NCI-H1694 (cell line): ENCODE data around the gene DGCR6L.
"Not testable (repeated sequence)": the region's sequence is repeated elsewhere in the genome, so short reads cannot be mapped to it uniquely, and the experiment has no call there.

Source experiments
- DNase-seq: peaks from one replicate; lab custom pipeline; 2025; lab: John Stamatoyannopoulos, UW

Gene DGCR6L

DNA sequence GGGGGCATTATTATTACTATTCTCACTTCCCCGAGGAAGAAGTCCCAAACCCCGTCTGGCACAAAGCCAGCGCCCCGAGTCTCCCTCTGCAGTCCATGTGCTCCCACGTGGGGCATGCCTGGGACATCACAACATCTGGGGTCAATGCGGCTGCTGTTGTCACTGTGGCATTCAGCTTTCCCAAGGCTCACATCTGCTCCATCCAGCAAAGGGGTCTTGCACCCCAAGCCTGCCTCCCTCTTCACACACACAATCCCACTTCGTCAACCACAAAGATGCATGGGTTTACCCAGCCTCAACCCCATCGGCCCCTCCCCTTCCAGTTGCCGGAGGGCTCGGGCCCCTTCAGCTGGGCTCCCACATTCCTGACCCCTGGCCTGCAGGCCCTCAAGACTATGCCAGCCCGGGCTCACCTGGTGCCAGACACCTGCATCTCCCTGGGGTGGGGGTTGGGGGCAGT lies 28.2 kb downstream of the DGCR6L start:
- no peak for DNase-seq

DNA sequence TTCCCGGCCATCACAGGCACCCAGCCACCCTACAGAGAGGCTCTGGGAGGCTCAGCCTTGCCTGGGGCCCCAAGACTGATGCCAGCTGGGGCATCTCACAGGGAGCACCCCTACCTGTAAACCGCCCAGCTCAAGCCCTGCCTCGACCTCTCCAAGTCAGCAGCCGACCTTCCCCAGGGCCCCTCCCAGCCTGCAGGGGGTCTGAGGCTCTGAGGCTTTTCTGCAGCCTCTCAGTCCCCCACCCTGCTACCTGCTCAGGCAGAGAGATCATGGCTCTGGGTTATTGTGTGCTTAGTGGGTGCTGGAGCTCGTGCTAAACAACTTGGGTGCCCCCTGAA lies 28.6 kb downstream of the DGCR6L start:
- DNase-seq = no peak

GRCh38 chr22:20290578-20291248 lies 29.1 kb downstream of the DGCR6L start:
- DNase-seq = no peak

- DNase-seq = no peak
Observed at GRCh38 chr22:20290045-20290392, 29.8 kb downstream of the DGCR6L start.

GRCh38 chr22:20289182-20290044 lies 30.4 kb downstream of the DGCR6L start:
- not testable (repeated sequence) for DNase-seq

GRCh38 chr22:20286784-20287423 lies 33.0 kb downstream of the DGCR6L start:
- not testable (repeated sequence) for DNase-seq

- DNase-seq = not testable (repeated sequence)
Observed at GRCh38 chr22:20286312-20286660, 33.6 kb downstream of the DGCR6L start.

DNA sequence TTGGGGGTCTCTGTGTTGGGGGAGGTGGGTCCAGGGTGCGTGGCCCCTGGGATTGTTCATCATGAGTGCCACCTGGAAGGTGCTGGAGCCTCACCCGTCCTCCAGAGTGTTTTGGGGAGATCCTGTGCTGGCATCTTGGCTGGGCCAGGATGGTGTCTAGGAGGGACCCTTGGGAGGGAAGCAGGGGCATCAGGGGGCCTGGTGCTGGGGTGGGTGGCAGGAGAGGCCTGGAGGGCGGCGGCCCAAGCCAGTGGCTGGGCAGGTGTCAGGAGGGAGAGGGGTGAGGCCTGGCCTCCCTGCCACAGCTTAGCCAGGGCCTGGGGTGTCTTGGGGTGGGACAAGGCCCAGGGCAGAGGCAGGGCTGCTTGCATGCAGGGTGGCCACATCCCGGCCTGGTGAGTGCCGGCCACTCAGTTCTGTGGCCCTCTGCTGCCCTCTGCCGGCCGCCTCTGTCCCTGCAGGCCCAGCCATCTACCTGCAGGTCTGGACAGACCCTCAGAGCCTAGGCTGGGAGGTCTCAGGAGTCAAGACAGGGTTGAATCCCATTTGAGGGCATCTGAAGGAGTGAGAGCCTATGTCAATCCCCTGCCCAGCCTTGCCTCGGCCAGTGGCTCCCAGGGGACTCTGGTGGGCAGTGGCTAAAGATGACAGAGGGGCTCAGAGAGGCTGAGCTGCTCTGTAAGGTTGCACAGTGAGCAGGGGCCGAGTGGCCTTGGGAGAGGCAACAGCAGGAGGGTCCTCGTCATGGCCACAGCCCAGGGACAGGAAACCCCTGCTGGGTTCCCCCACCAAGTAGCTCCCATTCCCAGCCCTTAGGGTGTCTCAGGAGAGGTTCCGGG lies 34.2 kb downstream of the DGCR6L start:
- peak; percentile 32 for DNase-seq

- no peak for DNase-seq
Observed at GRCh38 chr22:20284471-20285086, 35.3 kb downstream of the DGCR6L start.

- DNase-seq = no peak
Observed at GRCh38 chr22:20283674-20284066, 36.2 kb downstream of the DGCR6L start.

DNA sequence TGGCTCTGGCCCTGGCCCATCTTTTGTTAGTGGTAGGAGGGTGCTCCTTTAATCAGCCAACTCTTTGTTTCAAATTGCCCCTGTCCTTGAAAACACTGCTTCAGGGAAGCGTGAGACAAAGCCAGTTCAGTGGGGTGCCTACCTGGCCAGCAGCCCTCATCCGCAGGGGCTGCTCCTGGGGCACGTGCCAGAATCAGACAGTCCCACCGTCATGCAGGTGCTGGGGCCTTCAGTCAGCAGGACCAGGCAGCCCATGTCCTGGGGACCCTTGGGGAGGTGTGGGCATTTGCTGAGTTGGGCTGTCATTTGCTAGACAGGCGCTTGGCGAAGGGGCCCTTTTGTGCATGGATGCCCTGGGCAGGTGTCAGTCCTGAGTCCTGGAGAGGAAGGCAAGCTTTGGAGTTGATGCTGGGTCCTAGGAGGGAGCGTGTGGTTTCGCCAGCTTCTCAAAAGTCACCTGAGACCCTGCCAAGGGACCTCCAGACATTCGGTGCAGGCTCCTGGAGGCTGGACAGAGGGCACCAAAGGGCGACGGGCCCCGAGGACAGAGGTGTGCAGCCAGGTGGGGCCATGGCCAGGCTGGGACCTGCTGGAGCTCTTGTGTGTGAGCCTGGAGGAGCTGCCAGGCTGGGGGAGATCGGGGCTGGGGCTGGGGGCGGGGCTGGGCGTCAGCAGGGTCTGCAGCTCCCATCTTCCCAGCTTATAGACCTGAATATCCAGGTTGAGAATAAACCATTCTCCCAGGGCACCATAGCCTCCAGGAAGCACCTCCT lies 36.8 kb downstream of the DGCR6L start:
- DNase-seq = no peak

DNA sequence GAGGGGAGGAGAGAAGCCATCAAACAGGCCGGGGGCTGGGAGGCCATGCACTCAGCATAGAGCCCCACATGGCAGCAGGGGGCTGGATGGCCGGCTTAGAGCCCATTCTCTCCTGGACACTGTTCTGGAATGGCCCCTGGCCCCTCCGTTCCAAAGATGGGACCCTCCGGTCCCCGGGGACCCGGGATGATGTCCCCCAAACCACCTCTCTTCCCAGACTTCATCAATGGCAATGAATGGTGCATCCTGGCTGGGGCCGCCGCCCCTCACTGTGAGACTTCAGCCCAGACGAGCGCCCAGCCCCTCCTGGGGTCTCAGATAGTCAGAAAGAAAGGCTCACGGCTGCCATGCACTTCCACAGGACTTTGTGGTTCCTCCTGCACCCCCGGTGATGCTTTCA lies 38.0 kb downstream of the DGCR6L start:
- DNase-seq = no peak

GRCh38 chr22:20281473-20281872 lies 38.4 kb downstream of the DGCR6L start:
- not testable (repeated sequence) for DNase-seq

GRCh38 chr22:20280866-20281265 lies 39.0 kb downstream of the DGCR6L start:
- no peak for DNase-seq

GRCh38 chr22:20280163-20280562 lies 39.7 kb downstream of the DGCR6L start:
- not testable (repeated sequence) for DNase-seq

DNA sequence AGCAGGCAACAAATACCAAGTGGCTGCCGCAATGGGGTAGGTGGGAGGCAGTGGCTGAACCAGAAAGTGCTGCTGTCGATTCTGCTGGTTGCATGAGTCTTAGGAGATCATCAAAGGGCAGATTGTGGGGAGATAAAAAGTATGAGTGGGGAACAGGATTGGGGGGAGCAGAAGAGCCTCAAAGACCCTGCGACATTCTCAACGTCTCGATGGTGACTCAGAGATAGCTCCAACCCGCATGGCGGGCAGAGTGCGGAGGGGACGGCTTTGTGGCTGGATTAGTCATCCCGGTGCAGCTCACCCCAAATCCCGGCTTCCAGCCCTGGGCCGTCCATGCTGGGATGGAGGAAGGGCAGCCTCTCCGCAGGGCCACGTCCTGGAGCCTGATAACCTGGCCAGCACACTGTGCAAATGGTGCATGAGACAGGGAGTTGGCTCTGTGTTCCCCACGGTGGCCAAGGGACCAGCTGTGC lies 40.2 kb downstream of the DGCR6L start:
- DNase-seq = no peak

- not testable (repeated sequence) for DNase-seq
Observed at GRCh38 chr22:20278726-20279490, 41.0 kb downstream of the DGCR6L start.

DNA sequence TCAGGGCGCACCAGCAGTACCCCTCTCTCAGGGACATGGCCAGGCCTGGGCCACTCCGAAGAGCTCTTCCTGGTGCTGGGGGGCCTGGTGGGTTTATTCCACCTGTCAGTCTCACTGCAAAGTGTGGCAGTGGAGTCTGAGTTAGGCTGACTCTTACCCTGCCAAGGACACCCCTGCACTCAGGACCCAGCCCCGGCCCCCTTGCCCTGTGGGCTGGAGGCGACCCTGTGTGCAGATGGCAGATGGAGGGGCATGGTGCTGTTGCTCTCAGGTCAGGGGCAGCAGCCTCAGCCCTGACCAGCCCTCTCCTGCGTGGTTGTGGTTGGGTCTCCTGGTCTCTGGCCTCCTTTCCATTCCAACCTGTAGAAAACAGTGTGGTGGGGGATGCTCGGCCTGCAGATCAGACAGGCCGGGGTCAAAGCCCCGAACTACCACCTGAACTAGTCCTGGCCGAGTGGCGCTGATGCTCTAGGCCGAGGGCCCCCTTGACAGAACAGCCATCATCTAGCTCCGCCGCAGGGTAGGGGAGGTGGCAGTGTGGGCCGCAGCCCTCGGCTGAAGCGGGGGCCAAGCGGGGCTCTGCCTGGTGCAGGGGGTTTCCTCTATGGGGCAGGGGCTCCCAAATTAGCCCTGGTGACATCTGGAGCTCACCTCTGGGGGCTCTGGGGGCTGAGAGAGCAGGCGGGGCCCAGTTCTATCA lies 41.8 kb downstream of the DGCR6L start:
- DNase-seq = not testable (repeated sequence)

DNA sequence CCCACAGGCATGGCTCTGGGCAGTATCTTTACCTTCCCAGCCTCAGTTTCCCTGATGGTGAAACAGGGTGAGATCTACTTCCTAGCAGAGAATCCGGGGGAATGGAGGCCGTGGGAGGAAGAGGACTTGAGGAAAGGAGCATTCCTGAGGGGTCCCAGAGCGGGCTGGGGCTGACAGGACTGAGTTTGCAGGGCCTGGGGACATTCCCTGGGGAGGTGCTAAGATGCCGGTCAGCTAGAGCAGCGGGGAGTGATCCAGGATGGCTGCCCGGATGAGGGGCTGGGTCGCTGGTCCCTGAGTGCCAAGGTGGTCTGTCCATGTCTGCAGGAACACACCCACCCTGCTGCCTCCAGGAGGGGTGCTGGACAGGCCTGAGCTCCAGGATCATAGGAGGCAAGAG lies 43.4 kb downstream of the DGCR6L start:
- DNase-seq = no peak
